ENCODE results near the gene NAA20.

NAA20 gene

DNA sequence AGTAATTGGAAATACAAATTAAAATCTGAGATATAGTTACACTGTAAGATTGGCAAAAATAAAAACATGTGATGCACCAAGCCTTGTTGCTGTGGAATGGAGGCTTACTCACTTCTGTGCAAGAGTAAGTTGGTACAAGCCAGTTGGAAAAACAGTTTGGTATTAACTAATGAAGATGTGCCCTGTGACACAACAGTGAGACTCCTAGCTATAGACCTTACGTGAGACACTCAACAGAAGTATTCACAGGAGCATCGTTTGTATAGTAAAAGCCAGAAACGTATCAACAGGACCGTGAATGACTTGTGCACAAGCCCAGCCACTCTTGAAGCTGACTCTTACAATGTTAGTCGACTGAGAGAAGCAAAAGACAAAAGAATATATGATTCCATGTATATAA, 14.6 kb downstream of the NAA20 start:
- DNase-seq (ENCODE audit: low read depth): no peak
- no peak overlapping the region for H3K4me3 ChIP-seq (ENCODE audit: low read depth, low read length)
- TF ChIP-seq, protein P1, sequence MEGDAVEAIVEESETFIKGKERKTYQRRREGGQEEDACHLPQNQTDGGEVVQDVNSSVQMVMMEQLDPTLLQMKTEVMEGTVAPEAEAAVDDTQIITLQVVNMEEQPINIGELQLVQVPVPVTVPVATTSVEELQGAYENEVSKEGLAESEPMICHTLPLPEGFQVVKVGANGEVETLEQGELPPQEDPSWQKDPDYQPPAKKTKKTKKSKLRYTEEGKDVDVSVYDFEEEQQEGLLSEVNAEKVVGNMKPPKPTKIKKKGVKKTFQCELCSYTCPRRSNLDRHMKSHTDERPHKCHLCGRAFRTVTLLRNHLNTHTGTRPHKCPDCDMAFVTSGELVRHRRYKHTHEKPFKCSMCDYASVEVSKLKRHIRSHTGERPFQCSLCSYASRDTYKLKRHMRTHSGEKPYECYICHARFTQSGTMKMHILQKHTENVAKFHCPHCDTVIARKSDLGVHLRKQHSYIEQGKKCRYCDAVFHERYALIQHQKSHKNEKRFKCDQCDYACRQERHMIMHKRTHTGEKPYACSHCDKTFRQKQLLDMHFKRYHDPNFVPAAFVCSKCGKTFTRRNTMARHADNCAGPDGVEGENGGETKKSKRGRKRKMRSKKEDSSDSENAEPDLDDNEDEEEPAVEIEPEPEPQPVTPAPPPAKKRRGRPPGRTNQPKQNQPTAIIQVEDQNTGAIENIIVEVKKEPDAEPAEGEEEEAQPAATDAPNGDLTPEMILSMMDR (IDR thresholded peaks at IDR 0.05; ENCODE audit: control insufficient read depth, extremely low read depth, insufficient read depth): no peak

DNA sequence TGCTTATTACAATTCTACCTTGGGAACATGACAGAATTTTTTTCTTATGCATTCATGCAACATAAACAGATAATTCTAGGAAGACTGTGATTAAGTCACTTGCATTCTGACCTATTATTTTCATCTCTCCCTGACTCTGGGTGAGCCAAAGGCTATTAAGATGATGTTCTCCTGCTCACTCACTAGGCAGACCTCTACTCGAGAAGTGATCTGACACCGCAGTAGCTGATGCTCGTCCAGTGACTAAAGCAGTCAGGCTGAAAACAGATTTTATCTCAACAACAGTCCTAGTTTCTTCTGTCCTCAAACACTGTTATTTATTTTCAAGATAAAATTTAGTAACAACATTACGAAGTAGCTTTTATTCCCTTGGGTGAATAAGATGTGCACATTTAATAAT, 17.3 kb downstream of the NAA20 start:
- no peak overlapping the region for H3K4me3 ChIP-seq (ENCODE audit: low read depth, low read length)
- TF ChIP-seq, protein P1 (IDR thresholded peaks at IDR 0.05; ENCODE audit: control insufficient read depth, extremely low read depth, insufficient read depth): no peak
- no peak for DNase-seq (ENCODE audit: low read depth)

DNA sequence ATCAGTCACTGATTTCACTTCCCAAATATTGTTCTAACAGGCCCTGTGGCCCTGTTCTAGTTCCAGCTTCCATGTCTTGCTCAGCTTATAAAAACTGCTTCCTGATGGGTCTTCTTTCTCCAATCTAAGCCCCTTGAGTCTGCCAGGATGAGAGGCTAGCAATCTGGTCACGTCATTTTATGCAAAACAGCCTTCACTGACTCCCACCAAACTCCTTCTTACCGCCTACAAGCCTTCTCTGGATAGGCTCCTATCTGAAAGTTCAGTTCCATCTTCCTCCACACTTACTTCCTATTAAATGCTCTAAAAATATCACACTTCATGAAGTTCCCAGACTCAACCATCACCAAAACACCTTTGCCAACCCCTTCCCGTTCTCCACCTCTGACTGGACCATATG, 19.6 kb downstream of the NAA20 start:
- DNase-seq (ENCODE audit: low read depth): no peak
- TF ChIP-seq, protein P1 (IDR thresholded peaks at IDR 0.05; ENCODE audit: control insufficient read depth, extremely low read depth, insufficient read depth): no peak
- no peak overlapping the region for H3K4me3 ChIP-seq (ENCODE audit: low read depth, low read length)

DNA sequence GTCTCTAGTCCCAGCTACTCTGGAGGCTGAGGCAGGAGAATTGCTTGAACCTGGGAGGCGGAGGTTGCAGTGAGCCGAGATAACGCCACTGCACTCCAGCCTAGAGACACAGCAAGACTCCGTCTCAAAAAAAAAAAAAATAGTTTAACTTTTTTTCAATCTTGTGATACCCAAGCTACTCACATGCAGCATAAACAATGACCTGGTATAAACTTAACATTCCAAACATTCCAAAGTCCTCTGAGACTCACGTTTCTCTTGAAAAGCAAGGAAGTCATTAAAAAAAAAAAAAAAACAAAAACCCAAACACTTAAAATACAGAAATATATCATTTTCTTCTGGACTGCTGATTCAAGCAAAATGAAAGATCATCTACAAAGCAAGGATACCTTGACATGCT, 20.8 kb downstream of the NAA20 start:
- no peak for DNase-seq (ENCODE audit: low read depth)

DNA sequence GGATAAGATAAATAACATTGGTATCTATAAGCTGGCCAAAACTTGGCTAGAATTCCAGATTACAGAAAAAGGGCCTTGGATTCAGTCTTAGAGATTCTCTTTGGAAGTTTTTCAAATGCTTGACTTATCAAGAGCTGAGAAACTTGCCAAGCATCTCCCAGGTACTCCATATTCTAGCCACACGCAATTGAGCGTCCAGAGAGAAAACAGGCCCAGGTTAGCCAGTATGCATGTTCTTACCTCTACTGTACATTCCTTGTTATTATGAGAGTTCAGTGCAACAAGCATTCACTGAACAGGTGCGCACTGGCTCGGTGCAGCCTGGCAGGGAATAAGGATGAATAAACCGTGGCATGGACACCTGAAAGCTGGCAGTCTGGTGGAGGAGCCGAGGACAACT, 21.4 kb downstream of the NAA20 start:
- DNase-seq (ENCODE audit: low read depth): no peak
- TF ChIP-seq, protein P1 (IDR thresholded peaks at IDR 0.05; ENCODE audit: control insufficient read depth, extremely low read depth, insufficient read depth): no peak
- no peak overlapping the region for H3K4me3 ChIP-seq (ENCODE audit: low read depth, low read length)

More for the DNA sequence above, 20.8 kb downstream of the NAA20 start:
- H3K4me3 ChIP-seq (ENCODE audit: low read depth, low read length): no peak overlapping the region
- TF ChIP-seq, protein P1 (IDR thresholded peaks at IDR 0.05; ENCODE audit: control insufficient read depth, extremely low read depth, insufficient read depth): no peak

DNA sequence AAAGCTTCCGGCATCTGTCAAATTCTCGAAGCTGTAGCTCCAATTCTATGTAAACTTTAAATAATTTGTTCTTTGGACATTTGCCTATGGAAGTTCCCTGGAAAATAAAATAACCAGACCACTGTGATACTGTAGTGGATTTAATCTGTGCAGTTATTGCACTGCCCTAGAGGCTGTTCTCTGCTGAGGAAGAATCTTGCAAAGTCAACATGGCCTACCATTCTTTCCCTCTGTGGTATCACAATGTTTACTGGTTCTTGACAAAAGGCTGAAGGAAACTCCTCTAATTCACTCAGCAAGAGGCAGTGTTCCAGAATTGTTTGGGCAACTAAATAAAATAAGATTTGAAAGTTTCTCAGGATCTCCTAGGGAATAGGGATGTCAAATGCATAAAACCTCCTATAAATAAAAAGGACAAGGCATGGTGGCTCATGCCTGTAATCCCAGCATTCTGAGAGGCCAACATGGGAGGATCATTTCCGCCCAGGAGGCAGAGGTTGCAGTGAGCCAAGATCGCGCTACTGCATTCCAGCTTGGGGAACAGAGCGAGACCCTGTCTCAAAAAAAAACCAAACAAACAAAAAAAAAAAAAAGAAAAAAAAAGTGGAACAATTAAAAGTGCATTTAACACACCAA, 22.7 kb downstream of the NAA20 start:
- no peak for DNase-seq (ENCODE audit: low read depth)
- H3K4me3 ChIP-seq (ENCODE audit: low read depth, low read length): no peak overlapping the region
- TF ChIP-seq, protein P1 (IDR thresholded peaks at IDR 0.05; ENCODE audit: control insufficient read depth, extremely low read depth, insufficient read depth): no peak

DNA sequence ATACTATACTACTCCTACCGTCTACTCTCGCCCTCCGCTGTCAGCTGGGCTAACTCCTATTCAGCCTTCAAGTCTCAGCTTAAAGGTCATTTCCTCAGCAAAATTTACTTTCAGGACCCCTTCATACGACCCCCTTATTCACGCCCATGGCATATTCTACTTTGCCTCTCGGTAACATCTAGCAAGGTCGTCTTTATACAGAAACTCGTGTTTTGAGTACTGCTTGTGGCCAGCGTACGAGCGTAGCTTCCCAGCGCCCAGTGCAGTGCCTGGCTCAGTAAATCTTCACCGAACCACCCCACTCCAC, 34.6 kb downstream of the NAA20 start:
- DNase-seq (ENCODE audit: low read depth): no peak
- TF ChIP-seq, protein P1 (IDR thresholded peaks at IDR 0.05; ENCODE audit: control insufficient read depth, extremely low read depth, insufficient read depth): no peak
- H3K4me3 ChIP-seq (ENCODE audit: low read depth, low read length): peak overlapping the region; percentile 99
